ENCODE measurements around the gene AIFM3. TPM values are rescaled to one million over a fixed set of nuclear protein-coding genes. Genes with fewer than 3 reads are reported as not detected.

Gene AIFM3
- total RNA-seq, 2 donors from 2014 or later: 0.58 TPM; not detected in 1

- no peaks in the 10 kb centered on the region for H3K27me3 Mint-ChIP-seq (ENCODE audit: low read depth)
- no peaks in the 10 kb centered on the region for H3K9me3 Mint-ChIP-seq
- no peak overlapping the region for H3K27ac Mint-ChIP-seq
- DNase-seq: no peak
- no peak for ATAC-seq (replicated peaks in 1 of 2)
- H3K4me1 Mint-ChIP-seq (ENCODE audit: low read depth): peaks cover 5% of the 10 kb centered on the region
- peaks cover 4 to 7% of the 10 kb centered on the region in 2 donors for H3K36me3 Mint-ChIP-seq (ENCODE audit: insufficient read depth in 2 of 2)
- H3K4me3 Mint-ChIP-seq: no peak overlapping the region
These were observed 21.7 kb downstream of the AIFM3 start for GRCh38 chr22:20988573-20989322.

GRCh38 chr22:20989323-20990138, 22.5 kb downstream of the AIFM3 start:
- Mint-ChIP-seq H3K9me3 (no peaks in the 10 kb centered on the region), H3K36me3 (ENCODE audit: insufficient read depth in 2 of 2) (peaks cover 4% of the 10 kb centered on the region in 2 donors), H3K27me3 (ENCODE audit: low read depth) (no peaks in the 10 kb centered on the region), H3K4me1 (ENCODE audit: low read depth) (no peaks in the 10 kb centered on the region), H3K27ac (no peak overlapping the region), H3K4me3 (no peak overlapping the region)
- ATAC-seq (replicated peaks in 1 of 2): no peak
- no peak for DNase-seq

- H3K27me3 Mint-ChIP-seq (ENCODE audit: low read depth): no peaks in the 10 kb centered on the region
- H3K4me1 Mint-ChIP-seq (ENCODE audit: low read depth): no peaks in the 10 kb centered on the region
- H3K36me3 Mint-ChIP-seq (ENCODE audit: insufficient read depth in 2 of 2): peaks cover 4% of the 10 kb centered on the region in 2 donors
- no peaks in the 10 kb centered on the region for H3K9me3 Mint-ChIP-seq
- DNase-seq (no peak), ATAC-seq (replicated peaks in 1 of 2) (no peak)
- no peak overlapping the region for H3K27ac Mint-ChIP-seq
- H3K4me3 Mint-ChIP-seq: no peak overlapping the region
These were observed 23.4 kb downstream of the AIFM3 start for GRCh38 chr22:20990184-20991180.

GRCh38 chr22:20991252-20992055, 24.4 kb downstream of the AIFM3 start:
- Mint-ChIP-seq H3K4me1 (ENCODE audit: low read depth) (no peaks in the 10 kb centered on the region), H3K4me3 (no peak overlapping the region), H3K27me3 (ENCODE audit: low read depth) (no peaks in the 10 kb centered on the region), H3K36me3 (ENCODE audit: insufficient read depth in 2 of 2) (peaks cover under 1 to 2% of the 10 kb centered on the region in 2 donors), H3K9me3 (no peaks in the 10 kb centered on the region), H3K27ac (no peak overlapping the region)
- ATAC-seq (replicated peaks in 1 of 2) (no peak), DNase-seq (no peak)

GRCh38 chr22:20992056-20992442, 25.0 kb downstream of the AIFM3 start:
- Mint-ChIP-seq H3K27me3 (ENCODE audit: low read depth) (no peaks in the 10 kb centered on the region), H3K36me3 (ENCODE audit: insufficient read depth in 2 of 2) (no peaks in the 10 kb centered on the region), H3K4me3 (no peak overlapping the region), H3K9me3 (no peaks in the 10 kb centered on the region), H3K27ac (no peak overlapping the region), H3K4me1 (ENCODE audit: low read depth) (no peaks in the 10 kb centered on the region)
- no peak for DNase-seq
- ATAC-seq (replicated peaks in 1 of 2): no peak

- Mint-ChIP-seq H3K27ac (no peak overlapping the region), H3K4me3 (no peak overlapping the region), H3K9me3 (no peaks in the 10 kb centered on the region), H3K4me1 (ENCODE audit: low read depth) (no peaks in the 10 kb centered on the region), H3K36me3 (ENCODE audit: insufficient read depth in 2 of 2) (no peaks in the 10 kb centered on the region), H3K27me3 (ENCODE audit: low read depth) (no peaks in the 10 kb centered on the region)
- ATAC-seq (replicated peaks in 1 of 2) (no peak), DNase-seq (no peak)
These were observed 25.6 kb downstream of the AIFM3 start for GRCh38 chr22:20992456-20993303.

- Mint-ChIP-seq H3K27ac (no peak overlapping the region), H3K27me3 (ENCODE audit: low read depth) (no peaks in the 10 kb centered on the region), H3K36me3 (ENCODE audit: insufficient read depth in 2 of 2) (no peaks in the 10 kb centered on the region), H3K4me1 (ENCODE audit: low read depth) (peaks cover 4% of the 10 kb centered on the region), H3K9me3 (no peaks in the 10 kb centered on the region), H3K4me3 (no peak overlapping the region)
- ATAC-seq (replicated peaks in 1 of 2) (no peak), DNase-seq (no peak)
These were observed 26.5 kb downstream of the AIFM3 start for GRCh38 chr22:20993304-20994127.

- no peaks in the 10 kb centered on the region for H3K9me3 Mint-ChIP-seq
- no peak overlapping the region for H3K27ac Mint-ChIP-seq
- H3K4me3 Mint-ChIP-seq: no peak overlapping the region
- no peaks in the 10 kb centered on the region for H3K27me3 Mint-ChIP-seq (ENCODE audit: low read depth)
- DNase-seq: no peak
- no peaks in the 10 kb centered on the region for H3K36me3 Mint-ChIP-seq (ENCODE audit: insufficient read depth in 2 of 2)
- peaks cover 4% of the 10 kb centered on the region for H3K4me1 Mint-ChIP-seq (ENCODE audit: low read depth)
- no peak for ATAC-seq (replicated peaks in 1 of 2)
These were observed 27.3 kb downstream of the AIFM3 start for GRCh38 chr22:20994128-20994901.

GRCh38 chr22:20994902-20995241, 27.8 kb downstream of the AIFM3 start:
- Mint-ChIP-seq H3K27ac (no peak overlapping the region), H3K4me1 (ENCODE audit: low read depth) (peaks cover 9% of the 10 kb centered on the region), H3K36me3 (ENCODE audit: insufficient read depth in 2 of 2) (no peaks in the 10 kb centered on the region), H3K4me3 (no peak overlapping the region), H3K9me3 (no peaks in the 10 kb centered on the region), H3K27me3 (ENCODE audit: low read depth) (no peaks in the 10 kb centered on the region)
- DNase-seq (no peak), ATAC-seq (replicated peaks in 1 of 2) (no peak)

GRCh38 chr22:20995329-20996030, 28.4 kb downstream of the AIFM3 start:
- no peaks in the 10 kb centered on the region for H3K27me3 Mint-ChIP-seq (ENCODE audit: low read depth)
- no peak for ATAC-seq (replicated peaks in 1 of 2)
- peaks cover 15% of the 10 kb centered on the region for H3K4me1 Mint-ChIP-seq (ENCODE audit: low read depth)
- H3K36me3 Mint-ChIP-seq (ENCODE audit: insufficient read depth in 2 of 2): no peaks in the 10 kb centered on the region
- H3K27ac Mint-ChIP-seq: no peak overlapping the region
- no peak for DNase-seq
- H3K4me3 Mint-ChIP-seq: no peak overlapping the region
- no peaks in the 10 kb centered on the region for H3K9me3 Mint-ChIP-seq

Measured in activated T-cell treated with anti-CD3 and anti-CD28 coated beads, Interleukin-2, amount 50 U/mL, for 72 hours (primary cell).